Neuronal stem cell (in vitro differentiated cells): ENCODE results near the gene HNRNPD.
"Not testable (repeated sequence)": the region's sequence is repeated elsewhere in the genome, so short reads cannot be mapped to it uniquely, and the experiment has no call there.

ENCODE experiments used
- DNase-seq: peaks from one replicate; pipeline ENCODE4 v3.0.0-alpha.2; 2013; ENCODE audit warnings: low spot score
- H2AFZ ChIP-seq: one replicate; pipeline ENCODE4 v1.6.1; 2013; ENCODE audit warnings: mild to moderate bottlenecking, low read length, inconsistent platforms
- H2AK5ac ChIP-seq: 2 replicates; pipeline ENCODE4 v1.6.1; 2013; ENCODE audit warnings: low read depth, mild to moderate bottlenecking, inconsistent platforms, low read length, moderate library complexity, mixed read lengths
- H2BK120ac ChIP-seq: 2 replicates; pipeline ENCODE4 v1.6.1; 2013; ENCODE audit warnings: low read depth, mild to moderate bottlenecking, inconsistent platforms, low read length, moderate library complexity, mixed read lengths
- H2BK12ac ChIP-seq: one replicate; pipeline ENCODE4 v1.6.1; 2013; ENCODE audit warnings: low read length, inconsistent platforms
- H2BK15ac ChIP-seq: 2 replicates; pipeline ENCODE4 v1.6.1; 2013; ENCODE audit warnings: mild to moderate bottlenecking, low read length, inconsistent platforms, mixed read lengths
- H2BK5ac ChIP-seq: one replicate; pipeline ENCODE4 v1.6.1; 2013; ENCODE audit warnings: inconsistent platforms, mild to moderate bottlenecking, low read length, moderate library complexity
- H3K14ac ChIP-seq: one replicate; pipeline ENCODE4 v1.6.1; 2013; ENCODE audit warnings: low read length, inconsistent platforms
- H3K18ac ChIP-seq: 2 replicates; pipeline ENCODE4 v1.6.1; 2013; ENCODE audit warnings: low read length, inconsistent platforms
- H3K23ac ChIP-seq: 2 replicates; pipeline ENCODE4 v1.6.1; 2013; ENCODE audit warnings: low read depth, mild to moderate bottlenecking, mixed read lengths, low read length, inconsistent platforms; ENCODE audit not compliant: poor library complexity
- H3K27ac ChIP-seq: replicated peaks from 3 replicates; pipeline ENCODE4 v1.5.1; 2013; ENCODE audit warnings: low read length, inconsistent platforms
- H3K27me3 ChIP-seq, 3 experiments: 2 replicates each; pipeline ENCODE4 v1.6.1; 2013; ENCODE audit warnings: low read length in 3 of 3, mild to moderate bottlenecking in 2 of 3, inconsistent platforms in 1 of 3, low read depth in 1 of 3, mixed read lengths in 1 of 3, moderate library complexity in 1 of 3; ENCODE audit not compliant: control insufficient read depth in 3 of 3, insufficient read depth in 3 of 3
- H3K36me3 ChIP-seq, 2 donors: replicated peaks in 1 of 2; 2 replicates each; pipeline ENCODE4 v1.6.1; 2013; ENCODE audit warnings: low read length in 2 of 2; ENCODE audit not compliant: control insufficient read depth in 2 of 2, insufficient read depth in 2 of 2
- H3K4ac ChIP-seq: 2 replicates; pipeline ENCODE4 v1.6.1; 2013; ENCODE audit warnings: inconsistent platforms, mild to moderate bottlenecking, low read length, moderate library complexity
- H3K4me1 ChIP-seq, 2 donors: 1 replicate in 1 of 2; 2 replicates in 1 of 2; pipeline ENCODE4 v1.6.1; 2013; ENCODE audit warnings: low read length in 2 of 2, low read depth in 1 of 2; ENCODE audit not compliant: control insufficient read depth in 2 of 2, insufficient read depth in 1 of 2
- H3K4me2 ChIP-seq: one replicate; pipeline ENCODE4 v1.6.1; 2013; ENCODE audit warnings: mild to moderate bottlenecking, low read length, inconsistent platforms; ENCODE audit not compliant: insufficient read depth, poor library complexity, severe bottlenecking
- H3K4me3 ChIP-seq, 2 donors: 2 replicates each; pipeline ENCODE4 v1.5.1; 2013; ENCODE audit warnings: low read length in 2 of 2, mild to moderate bottlenecking in 2 of 2, inconsistent platforms in 1 of 2, moderate library complexity in 1 of 2
- H3K79me1 ChIP-seq: one replicate; pipeline ENCODE4 v1.6.1; 2013; ENCODE audit warnings: low read depth, mild to moderate bottlenecking, inconsistent platforms, low read length, moderate library complexity
- H3K9ac ChIP-seq: one replicate; pipeline ENCODE4 v1.6.1; 2013; ENCODE audit warnings: mild to moderate bottlenecking, low read depth, low read length, inconsistent platforms; ENCODE audit not compliant: poor library complexity
- H3K9me3 ChIP-seq, 2 donors: replicated peaks in 1 of 2; 2 replicates each; pipeline versions ENCODE3 to v1.6.1; 2013; ENCODE audit warnings: low read length in 2 of 2, mild to moderate bottlenecking in 2 of 2, inconsistent platforms in 1 of 2, low read depth in 1 of 2, mixed read lengths in 1 of 2, moderate library complexity in 1 of 2; ENCODE audit not compliant: control insufficient read depth in 2 of 2, insufficient read depth in 1 of 2
- H4K8ac ChIP-seq: one replicate; pipeline ENCODE4 v1.6.1; 2013; ENCODE audit warnings: low read depth, mild to moderate bottlenecking, inconsistent platforms, low read length, moderate library complexity
- H4K91ac ChIP-seq: one replicate; pipeline ENCODE4 v1.6.1; 2013; ENCODE audit warnings: low read length, low read depth, mild to moderate bottlenecking, inconsistent platforms; ENCODE audit not compliant: poor library complexity
- WGBS, 2 donors: extraction: QIAGEN DNeasy Blood & Tissue Kit; methylation state at CpG; one replicate each; pipeline ENCODE4 v1.1.7; 2013; ENCODE audit warnings: missing lambda C conversion rate in 2 of 2, mixed read lengths in 1 of 2; ENCODE audit not compliant: insufficient read length in 2 of 2, insufficient replicate concordance in 1 of 2; ENCODE audit errors: extremely low coverage in 2 of 2; 5-methylcytosine and 5-hydroxymethylcytosine counted together

HNRNPD gene

DNA sequence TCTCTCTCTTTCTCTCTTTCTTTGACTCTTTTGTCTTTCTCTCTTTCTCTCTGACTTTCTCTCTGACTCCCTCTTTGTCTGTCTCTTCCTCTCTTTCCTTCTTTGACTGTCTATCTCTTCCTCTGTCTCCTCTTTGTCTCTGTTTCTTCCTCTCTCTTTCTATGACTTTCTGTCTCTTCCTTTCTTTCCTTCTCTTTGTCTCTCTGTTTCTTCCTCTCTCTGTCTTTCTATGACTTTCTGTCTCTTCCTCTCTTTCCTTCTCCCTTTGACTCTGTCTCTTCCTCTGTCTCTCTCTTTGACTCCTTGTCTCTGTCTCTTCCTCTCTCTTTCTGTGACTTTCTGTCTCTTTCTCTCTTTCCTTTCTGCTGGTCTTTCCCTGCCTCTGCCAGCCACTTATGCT, 38.7 kb downstream of the HNRNPD start:
- DNase-seq, result no peak
- no peak overlapping the region for H2BK120ac ChIP-seq
- no peaks in the 10 kb centered on the region for H3K27me3 ChIP-seq
- no peaks in the 10 kb centered on the region for H3K79me1 ChIP-seq
- no peak overlapping the region for H2BK5ac ChIP-seq
- H3K4ac ChIP-seq, result no peak overlapping the region
- no peak overlapping the region for H4K91ac ChIP-seq
- H3K9me3 ChIP-seq, result no peaks in the 10 kb centered on the region
- H3K18ac ChIP-seq, result no peak overlapping the region
- no peak overlapping the region for H3K9ac ChIP-seq
- H4K8ac ChIP-seq, result no peak overlapping the region
- no peak overlapping the region for H2AFZ ChIP-seq
- H3K27ac ChIP-seq, result no peak overlapping the region
- no peak overlapping the region for H3K23ac ChIP-seq
- H3K36me3 ChIP-seq, result no peaks in the 10 kb centered on the region
- no peak overlapping the region for H2AK5ac ChIP-seq
- no peaks in the 10 kb centered on the region for H3K4me1 ChIP-seq
- no peak overlapping the region for H3K4me2 ChIP-seq
- no peak overlapping the region for H3K4me3 ChIP-seq
- no peak overlapping the region for H2BK12ac ChIP-seq
- no peak overlapping the region for H3K14ac ChIP-seq
- H2BK15ac ChIP-seq, result no peak overlapping the region

DNA sequence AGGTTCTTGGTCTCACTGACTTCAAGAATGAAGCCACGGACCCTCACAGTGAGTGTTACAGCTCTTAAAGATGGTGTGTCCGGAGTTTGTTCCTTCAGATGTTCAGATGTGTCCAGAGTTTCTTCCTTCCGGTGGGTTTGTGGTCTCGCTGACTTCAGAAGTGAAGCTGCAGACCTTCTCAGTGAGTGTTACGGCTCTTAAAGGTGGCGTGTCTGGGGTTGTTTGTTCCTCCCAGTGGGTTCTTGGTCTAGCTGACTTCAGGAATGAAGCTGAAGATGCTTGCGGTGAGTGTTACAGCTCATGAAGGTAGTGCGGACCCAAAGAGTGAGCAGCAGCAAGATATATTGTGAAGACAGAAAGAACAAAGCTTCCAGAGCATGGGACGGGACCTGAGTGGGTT, 40.1 kb downstream of the HNRNPD start:
- not testable (repeated sequence) for H3K79me1 ChIP-seq, H3K14ac ChIP-seq, H3K4ac ChIP-seq, H2BK12ac ChIP-seq, H2AFZ ChIP-seq, H2AK5ac ChIP-seq, H3K4me2 ChIP-seq, H2BK120ac ChIP-seq, H3K27ac ChIP-seq, H3K4me3 ChIP-seq, H3K36me3 ChIP-seq, H4K8ac ChIP-seq, DNase-seq, H2BK15ac ChIP-seq, H3K4me1 ChIP-seq, H3K27me3 ChIP-seq, H4K91ac ChIP-seq, H3K18ac ChIP-seq, H3K9me3 ChIP-seq, H3K23ac ChIP-seq, H2BK5ac ChIP-seq, H3K9ac ChIP-seq
- WGBS, 2 donors, result no CpG with 5 or more reads among the region's 9 CpGs

DNA sequence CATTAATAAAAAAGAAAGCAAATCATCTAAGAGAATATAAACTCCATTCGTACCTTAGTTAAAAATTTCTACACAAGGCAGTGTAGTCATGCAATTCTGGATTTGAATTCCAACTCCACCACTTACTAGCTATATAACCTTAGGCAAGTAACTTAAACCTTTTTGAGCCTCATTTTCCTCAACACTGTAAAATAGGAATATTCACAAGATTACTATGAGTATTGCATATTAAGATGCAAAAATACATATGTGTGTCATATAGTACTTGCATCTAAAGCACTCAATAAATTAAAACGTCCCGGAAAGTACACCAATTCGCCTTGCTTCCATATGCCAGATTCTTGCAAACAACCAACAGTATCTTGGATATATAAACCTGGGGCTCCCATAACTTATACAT, 42.0 kb downstream of the HNRNPD start:
- Histone ChIP-seq H4K8ac (no peak overlapping the region), H2BK5ac (no peak overlapping the region), H3K4ac (no peak overlapping the region), H3K27me3 (no peaks in the 10 kb centered on the region), H4K91ac (no peak overlapping the region), H3K4me2 (no peak overlapping the region), H3K4me3 (no peak overlapping the region), H3K27ac (no peak overlapping the region), H2BK120ac (no peak overlapping the region), H2BK12ac (no peak overlapping the region), H3K79me1 (no peaks in the 10 kb centered on the region), H3K9ac (no peak overlapping the region), H3K36me3 (no peaks in the 10 kb centered on the region), H3K18ac (no peak overlapping the region), H3K4me1 (no peaks in the 10 kb centered on the region), H3K23ac (no peak overlapping the region), H2AFZ (no peak overlapping the region), H3K14ac (no peak overlapping the region), H3K9me3 (no peaks in the 10 kb centered on the region), H2BK15ac (no peak overlapping the region), H2AK5ac (no peak overlapping the region)
- no CpG with 5 or more reads among the region's 4 CpGs for WGBS, 2 donors
- no peak for DNase-seq

DNA sequence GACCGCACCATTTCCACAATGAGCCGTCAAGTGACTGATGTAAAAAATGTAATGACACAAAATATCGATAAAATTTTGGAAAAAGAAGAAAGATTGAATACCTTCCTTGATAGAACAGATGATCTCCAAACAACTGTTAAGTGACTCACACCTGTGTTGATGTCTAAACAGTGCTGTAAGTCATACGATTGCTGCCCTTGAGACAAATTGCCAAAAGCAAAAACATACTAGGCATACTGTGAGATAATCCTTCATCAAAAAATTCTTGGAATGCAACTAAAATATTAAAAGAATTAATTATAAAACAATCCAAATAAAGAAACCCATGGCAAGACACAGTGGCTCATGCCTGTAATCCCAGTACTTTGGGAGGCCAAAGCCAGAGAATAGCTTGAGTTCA, 53.4 kb downstream of the HNRNPD start:
- H3K27me3 ChIP-seq, result no peaks in the 10 kb centered on the region
- H2BK12ac ChIP-seq, result no peak overlapping the region
- no peak overlapping the region for H3K4me2 ChIP-seq
- H3K27ac ChIP-seq, result no peak overlapping the region
- H2BK120ac ChIP-seq, result no peak overlapping the region
- DNase-seq, result no peak
- H3K4me1 ChIP-seq, result peaks cover 0 to 3% of the 10 kb centered on the region in 2 donors
- H3K79me1 ChIP-seq, result no peaks in the 10 kb centered on the region
- H3K4me3 ChIP-seq, result no peak overlapping the region
- no peak overlapping the region for H2AFZ ChIP-seq
- H2AK5ac ChIP-seq, result no peak overlapping the region
- H3K23ac ChIP-seq, result no peak overlapping the region
- H3K9ac ChIP-seq, result no peak overlapping the region
- no peak overlapping the region for H2BK5ac ChIP-seq
- no peaks in the 10 kb centered on the region for H3K36me3 ChIP-seq
- H3K14ac ChIP-seq, result no peak overlapping the region
- H4K91ac ChIP-seq, result no peak overlapping the region
- H2BK15ac ChIP-seq, result no peak overlapping the region
- peaks cover 0 to 2% of the 10 kb centered on the region in 2 donors for H3K9me3 ChIP-seq
- no peak overlapping the region for H3K18ac ChIP-seq
- no CpG with 5 or more reads among the region's 4 CpGs for WGBS, 2 donors
- no peak overlapping the region for H4K8ac ChIP-seq
- H3K4ac ChIP-seq, result no peak overlapping the region
